ENCODE data around the gene PABPN1.

DNA sequence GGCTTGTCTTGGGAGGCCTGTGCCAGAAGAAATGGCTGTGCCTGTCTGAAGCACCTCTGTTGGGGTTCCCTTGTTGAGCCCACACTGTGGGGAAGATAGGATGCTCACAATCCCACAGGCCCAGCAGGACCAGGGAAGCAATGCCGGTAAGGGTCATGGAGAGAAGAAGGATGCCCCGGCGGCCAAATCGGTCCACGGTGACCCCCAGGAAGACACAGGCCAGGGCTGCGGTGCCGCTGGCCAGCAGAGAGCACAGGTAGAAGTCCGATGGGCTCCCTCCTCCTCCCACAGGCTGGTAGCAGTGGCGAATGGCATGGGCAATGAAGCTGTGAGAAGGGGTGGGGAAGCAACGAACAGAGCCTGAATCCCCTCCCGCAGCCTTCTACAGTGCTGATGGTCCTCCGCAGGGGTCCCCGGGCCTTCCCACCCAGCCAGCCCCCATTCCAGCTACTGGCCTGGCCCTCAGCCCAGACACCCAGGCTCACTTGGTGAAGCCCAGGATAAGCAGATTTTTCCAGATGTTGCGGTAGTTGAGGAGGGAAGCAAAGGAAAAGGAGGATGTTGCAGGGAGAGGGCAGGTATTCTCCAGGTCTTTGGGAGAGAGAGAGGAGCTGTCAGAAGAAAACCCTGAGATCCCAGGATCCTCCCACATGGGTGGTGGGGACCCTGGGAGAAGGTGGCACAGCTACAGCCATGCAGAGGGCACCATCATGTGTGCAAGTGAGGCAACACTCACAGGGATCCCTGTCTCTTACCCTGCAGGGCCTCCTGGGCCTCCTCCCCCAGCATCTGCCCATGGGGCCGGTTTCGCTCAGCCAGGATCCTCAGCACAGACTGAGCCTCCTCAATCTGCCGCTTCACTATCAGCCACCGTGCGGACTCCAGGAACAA lies 26.4 kb downstream of the PABPN1 start:
- TF ChIP-seq CTCF (IDR thresholded peaks at IDR 0.05; ENCODE audit: low read depth, low read length, missing input control) (no peak), EGR1 (IDR thresholded peaks at IDR 0.05; ENCODE audit: low read depth in 2 of 2) (no peak), YY1 (IDR thresholded peaks at IDR 0.05) (no peak), ATF3 (IDR thresholded peaks at IDR 0.05) (no peak), HNF4A (conservative IDR thresholded peaks at IDR 0.05) (no peak), RAD21 (IDR thresholded peaks at IDR 0.05) (no peak), REST (IDR thresholded peaks at IDR 0.05) (no peak), JUND (IDR thresholded peaks at IDR 0.05) (no peak), TAF1 (conservative IDR thresholded peaks at IDR 0.05) (no peak), MAX (IDR thresholded peaks at IDR 0.05) (no peak), GABPA (IDR thresholded peaks at IDR 0.05 in 1 of 2, conservative IDR thresholded peaks at IDR 0.05 in 1 of 2) (no peak), ZBTB33 (IDR thresholded peaks at IDR 0.05) (no peak), RXRA (IDR thresholded peaks at IDR 0.05) (no peak), SP1 (IDR thresholded peaks at IDR 0.05) (no peak)
